Pons (tissue), 1 donor: ENCODE data around the gene SMAD7.

Source experiments
- DNase-seq: peaks from one replicate; pipeline ENCODE4 v3.0.0-alpha.2; 2016; ENCODE audit warnings: low spot score

Gene SMAD7

DNA sequence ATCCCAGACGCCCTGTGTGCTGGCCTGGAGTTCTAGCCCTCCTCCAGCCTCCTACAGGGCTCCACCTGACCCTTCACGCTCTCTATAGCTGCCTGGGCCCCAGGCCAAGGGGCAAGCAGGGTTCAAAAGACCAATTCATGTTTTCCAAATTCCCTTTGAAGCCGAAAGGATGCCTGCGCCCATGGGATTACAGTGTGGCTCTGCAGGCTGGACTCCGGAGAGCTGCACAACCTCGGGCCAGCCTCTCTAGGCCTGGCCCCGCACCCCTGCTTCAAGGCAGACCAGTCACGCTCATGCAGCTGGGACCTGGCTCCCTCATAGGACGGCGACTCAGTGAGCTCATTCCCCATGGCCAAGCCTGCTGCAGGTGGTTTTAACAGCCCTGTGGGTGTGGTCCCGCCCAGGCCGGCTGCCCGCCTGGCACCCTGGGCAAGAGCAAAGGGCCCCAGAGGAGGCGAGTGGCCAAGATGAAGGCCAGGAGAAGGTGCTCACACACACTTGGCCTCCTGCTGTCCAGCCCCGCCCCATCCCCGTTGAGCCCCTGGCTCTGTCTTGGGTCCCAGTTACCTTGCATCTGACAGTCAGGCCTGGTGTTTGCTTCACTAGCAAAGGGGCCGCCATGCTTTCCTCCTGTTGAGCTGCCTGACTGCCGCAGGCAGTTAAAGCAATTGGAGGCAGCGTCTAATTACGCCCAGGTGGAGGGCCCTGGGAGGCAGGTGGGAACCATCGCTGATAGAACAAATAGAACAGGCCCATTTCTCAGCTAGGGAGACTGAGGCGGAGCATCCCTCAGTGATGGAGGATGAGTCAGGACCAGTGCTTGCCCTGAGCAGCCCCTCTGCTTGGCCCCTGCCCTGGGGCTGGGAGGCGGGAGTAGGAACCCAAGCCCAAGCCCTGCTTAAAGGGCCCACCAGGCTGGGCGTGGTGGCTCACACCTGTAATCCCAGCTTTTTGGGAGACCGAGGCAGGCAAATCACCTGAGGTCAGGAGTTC lies 56.9 kb downstream of the SMAD7 start:
- no peak for DNase-seq

DNA sequence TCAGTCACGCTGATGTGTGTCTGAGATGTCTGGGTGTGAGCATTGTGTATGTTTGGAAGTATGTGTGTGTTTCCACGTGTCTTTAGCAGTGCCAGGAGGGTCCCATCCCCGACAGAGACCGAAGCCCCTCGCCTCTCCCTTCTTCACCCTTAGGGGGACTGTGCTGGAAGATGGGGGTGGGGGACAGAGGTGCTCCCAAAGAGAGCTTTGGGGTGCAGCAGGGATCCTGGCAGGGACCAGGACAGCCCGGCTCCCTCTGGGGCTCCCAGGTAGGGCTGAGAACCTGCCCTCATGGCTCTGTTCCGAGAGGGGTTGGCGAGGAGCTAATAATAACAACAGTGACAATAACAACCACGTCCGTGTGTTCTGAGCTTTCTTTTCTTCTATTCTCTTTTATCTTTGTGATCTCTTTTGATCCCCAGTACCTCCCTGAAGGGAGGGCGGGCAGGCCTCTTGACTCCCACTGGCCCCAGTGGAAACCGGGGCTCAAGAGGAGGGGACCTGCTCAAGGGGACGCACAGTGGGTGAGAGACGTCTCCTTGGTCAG lies 57.6 kb downstream of the SMAD7 start:
- DNase-seq = no peak

DNA sequence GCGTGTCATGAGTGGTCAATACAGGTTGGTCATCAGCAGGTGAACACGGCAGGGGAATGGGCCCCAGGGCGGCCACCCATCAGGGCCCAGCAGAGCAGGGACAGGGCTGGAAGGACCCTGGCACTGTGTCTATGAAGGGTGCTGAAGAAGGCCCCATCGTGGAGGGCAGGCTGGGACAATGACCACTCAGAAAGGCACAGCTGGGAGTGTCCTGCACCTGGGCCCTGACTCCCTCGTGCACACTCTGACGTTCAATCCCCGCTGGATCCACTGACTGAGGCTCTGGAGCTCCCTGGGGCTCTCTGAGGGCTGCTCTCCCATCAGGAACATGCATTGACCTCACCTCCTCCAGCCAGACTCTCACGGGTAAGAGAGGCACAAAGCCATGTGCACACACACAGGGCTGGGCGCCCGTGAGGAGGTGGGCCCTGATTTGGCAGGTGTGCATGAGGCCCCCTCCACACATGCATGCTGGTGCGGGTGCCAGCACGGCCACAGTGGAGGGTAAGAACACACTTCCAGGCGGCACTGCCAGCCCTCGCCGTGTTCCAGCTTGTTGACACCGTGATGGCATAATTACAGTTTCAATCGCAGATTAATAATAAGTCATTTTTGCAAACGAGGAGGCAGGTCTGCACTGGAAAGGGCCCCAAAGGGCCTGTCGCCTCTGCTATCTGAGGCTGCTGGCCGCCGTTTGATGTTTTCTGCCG lies 58.5 kb downstream of the SMAD7 start:
- no peak for DNase-seq

DNA sequence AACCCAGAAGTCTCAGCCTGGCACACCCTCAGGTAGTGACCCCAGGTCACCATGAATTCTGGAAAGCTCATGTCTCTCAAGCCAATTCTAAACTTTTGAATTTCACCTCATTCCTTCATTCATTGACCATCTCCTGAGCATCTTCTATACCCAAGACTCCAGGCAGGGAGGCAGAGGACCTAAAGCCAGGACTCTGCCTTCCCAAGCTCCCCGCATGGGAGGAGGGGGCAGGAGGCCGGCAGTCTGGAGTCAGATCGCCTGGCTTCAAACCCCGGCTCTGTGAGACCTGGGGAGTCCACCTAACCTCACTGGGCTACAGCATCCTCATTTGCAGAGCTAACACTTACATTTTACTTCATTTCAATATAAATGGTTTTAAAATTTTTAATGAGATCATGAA lies 59.0 kb downstream of the SMAD7 start:
- DNase-seq = no peak

DNA sequence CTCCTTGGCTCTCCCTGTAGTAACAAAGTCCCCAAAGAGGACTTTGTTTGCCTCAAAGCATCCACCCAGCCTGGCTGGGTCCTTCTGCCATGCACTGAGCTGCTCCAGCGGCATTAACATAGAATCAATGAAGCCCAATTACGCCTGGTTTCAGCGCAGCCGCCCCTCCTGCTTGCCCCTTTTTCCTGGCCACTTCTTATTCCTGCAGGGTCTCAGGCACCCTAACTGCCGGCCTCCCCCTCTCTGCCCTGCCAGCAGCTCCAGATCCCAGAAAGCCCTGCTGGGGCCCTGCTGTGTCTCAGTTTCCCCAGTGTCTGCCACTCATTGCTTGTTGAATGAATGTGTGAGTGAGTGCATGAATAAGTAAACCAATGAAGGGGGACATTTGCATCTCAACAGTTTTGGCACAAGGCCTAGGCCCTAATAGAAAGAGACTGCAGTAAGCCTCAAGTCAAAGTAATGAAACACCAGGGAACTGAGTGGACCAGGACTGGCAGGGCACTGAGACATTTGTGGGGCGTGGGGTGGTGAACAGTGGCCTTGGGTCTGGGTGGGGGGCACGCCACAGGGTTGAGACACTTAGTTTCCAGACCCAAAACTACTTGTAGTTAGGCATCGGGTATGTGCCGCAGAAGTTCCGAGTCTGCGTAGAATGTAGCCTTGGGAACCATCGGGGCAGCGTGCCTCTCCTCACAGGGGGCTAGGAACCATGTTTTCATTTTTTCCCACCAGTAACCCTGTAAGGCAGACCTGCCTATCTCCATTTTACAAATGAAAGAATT lies 60.6 kb downstream of the SMAD7 start:
- no peak for DNase-seq

DNA sequence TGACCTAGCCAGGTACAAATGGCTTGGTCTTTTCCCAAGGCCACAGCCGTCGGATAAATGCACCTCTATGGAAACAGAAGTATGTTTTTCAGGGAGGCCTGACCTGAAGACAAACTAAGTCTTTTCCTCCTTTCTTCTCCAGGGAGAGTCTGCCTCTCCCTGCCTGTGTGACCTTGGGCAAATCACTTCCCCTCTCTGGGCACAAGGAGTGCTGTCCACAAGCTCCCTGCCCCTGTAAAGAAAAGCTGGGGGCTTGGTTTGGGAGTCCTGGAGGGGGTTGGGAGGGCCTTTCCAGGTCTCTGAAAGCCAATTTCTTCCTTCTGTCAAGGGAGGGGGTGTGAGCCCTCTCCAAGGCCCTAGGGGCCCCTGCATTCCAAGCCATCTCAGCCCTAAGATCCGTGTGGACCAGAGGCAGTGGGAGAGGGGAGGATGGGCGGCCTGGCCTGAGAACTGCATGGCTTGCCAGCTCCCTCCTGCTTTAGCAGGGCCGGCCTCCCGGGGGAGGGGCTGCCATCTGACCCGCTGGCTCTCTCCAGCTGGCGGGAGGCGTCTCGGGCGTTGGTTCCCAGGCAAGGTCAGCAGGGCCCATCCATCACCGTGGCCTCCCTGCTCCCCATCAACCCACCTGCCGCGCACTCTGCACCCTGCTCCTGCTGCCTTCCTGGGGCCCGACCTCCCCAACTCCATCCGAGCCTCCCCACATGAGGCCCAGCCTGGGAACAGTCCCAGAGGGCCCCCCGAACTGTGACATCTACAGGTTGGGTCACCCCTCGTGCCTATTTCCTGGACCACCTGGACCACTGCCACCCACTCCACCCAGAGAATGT lies 61.4 kb downstream of the SMAD7 start:
- no peak for DNase-seq

DNA sequence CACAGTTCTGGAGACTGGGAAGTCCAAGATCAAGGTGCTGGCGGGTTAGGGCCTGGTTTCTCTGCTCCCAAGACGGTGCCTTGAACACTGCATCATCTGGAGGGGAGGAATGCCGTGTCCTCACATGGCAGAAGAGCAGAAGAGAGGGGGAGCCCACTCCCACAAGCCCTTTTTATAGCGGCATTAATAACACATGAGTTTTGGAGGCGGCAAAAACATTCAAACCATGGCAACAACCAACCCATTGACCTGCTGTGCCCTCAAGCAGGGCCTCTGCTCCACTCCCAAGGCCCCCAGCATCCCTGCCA lies 62.0 kb downstream of the SMAD7 start:
- DNase-seq = no peak

DNA sequence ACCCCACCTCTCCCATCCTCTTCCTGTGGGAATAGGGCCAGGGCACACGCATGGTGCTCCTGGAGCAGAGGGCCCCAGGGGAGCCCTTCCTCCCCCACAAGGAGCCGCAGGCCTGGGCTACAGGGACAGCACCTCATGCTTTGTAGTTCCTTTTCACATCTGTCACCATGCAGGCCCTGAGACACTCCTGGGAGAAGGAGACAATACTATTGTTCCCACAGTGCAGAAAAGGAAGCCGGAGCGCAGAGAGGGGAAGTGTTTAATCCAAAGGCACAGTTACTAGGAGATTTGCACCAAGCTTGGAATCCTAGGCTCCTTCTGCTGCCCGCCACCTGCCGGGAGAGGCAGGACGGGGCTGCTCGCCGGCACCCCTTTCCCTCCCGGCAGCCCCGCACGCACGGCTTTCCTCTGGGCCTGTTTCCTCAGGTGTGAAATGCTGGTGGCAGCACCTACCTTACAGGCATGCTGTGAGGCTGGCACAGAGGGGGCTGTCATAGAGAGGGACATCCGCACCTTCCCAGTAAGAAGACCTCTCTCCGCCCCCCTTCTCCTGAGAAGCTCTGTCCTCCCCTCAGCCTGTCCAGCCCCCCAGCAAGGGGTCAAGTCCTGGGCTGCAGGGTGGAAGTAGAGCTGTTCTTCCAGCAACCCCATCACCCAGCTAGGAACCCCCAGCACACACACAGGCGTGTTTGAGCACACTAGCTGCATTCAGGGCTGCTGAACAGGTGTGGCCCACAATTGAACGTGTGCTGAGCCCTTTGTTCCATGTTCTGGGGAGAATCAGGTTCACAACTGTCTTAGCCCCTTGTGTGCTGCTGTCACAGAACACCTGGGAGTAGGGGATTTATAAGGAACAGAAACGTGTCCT lies 62.6 kb downstream of the SMAD7 start:
- DNase-seq = no peak

DNA sequence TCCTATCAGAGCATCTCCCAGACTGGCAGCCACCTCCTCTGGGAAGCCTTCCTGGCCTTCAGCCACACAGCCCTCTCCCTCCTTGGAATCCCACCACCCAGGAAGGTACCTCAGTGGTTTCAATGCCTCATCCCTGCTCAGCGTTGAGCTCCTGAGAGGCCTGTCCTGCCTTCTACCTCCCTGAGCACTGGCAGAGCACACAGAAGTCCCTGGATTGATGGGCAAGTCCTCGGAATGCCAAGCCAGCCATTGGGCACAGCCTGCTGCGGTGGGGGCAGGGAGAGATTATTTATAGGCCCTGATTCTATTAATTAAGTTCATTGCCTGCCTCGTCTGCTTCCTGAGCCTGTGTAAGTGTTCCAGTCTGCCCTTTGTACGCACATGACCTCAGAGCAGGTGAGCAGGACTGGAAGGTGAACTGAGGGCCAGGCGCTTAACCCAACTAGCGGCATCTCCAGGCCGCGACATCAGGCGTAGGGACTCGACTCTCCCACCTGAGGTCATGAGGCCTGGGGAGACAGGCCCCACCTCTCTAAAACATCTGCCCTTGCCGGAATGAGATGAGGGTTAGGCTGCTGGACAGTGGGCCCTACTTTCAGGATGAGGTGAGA lies 63.4 kb downstream of the SMAD7 start:
- DNase-seq = no peak

DNA sequence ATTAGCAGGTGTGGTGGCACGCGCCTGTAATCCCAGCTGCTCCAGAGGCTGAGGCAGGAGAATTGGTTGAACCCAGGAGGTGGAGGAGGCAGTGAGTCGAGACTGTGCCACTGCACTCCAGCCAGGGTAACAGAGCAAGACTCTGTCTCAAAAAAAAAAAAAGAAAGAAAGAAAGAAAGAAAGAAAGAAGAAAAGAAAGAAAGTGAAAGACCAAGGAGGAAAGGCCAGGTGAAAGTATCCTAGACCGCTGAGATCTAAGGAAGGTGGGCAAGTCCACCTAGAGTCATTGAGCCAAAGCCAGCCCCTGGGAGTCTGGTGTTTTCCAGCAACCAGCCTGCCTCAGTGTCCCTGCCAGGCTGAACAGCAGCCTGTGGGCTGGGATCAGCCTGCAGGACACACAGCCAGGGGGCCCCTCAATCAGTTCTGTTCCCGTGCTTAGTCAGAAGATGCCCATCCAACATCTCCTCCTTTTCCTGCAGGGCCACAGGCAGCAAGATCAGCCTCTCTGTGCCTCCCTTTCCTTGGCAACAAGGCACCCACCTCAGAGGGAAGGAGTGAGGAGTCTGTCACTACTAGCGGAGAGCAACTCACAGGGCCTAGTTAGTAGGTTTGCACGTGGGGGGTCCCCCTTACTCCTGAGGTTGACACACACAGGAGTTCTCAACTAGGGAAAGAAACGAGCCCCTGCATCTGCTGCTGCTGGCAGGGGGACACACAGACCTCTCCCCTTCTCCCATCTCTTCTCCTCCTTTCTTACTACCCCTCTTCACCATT lies 64.1 kb downstream of the SMAD7 start:
- DNase-seq = no peak

DNA sequence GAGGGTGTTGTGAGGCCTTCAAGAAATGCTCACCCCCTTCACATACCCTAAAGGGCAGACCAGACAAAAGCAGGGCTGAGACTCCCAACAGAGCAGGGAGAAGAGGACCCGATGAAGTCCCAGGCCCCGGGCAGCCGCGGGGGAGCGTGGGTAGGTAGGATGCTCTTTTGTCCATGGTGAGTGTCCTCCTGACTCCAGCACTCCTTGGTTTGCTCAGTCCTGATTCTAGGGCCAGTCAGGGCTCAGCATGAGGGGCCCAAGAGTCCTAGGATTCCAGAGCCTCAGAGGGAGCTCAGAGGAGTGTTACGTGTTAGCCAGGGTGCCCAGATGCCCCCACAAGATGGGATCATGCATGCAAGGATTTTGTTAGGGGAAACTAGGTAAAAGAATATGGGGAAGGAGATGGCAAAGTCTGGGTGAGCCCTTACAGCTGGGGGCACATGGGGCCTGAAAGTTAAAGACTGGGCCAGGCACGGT lies 64.8 kb downstream of the SMAD7 start:
- no peak for DNase-seq

DNA sequence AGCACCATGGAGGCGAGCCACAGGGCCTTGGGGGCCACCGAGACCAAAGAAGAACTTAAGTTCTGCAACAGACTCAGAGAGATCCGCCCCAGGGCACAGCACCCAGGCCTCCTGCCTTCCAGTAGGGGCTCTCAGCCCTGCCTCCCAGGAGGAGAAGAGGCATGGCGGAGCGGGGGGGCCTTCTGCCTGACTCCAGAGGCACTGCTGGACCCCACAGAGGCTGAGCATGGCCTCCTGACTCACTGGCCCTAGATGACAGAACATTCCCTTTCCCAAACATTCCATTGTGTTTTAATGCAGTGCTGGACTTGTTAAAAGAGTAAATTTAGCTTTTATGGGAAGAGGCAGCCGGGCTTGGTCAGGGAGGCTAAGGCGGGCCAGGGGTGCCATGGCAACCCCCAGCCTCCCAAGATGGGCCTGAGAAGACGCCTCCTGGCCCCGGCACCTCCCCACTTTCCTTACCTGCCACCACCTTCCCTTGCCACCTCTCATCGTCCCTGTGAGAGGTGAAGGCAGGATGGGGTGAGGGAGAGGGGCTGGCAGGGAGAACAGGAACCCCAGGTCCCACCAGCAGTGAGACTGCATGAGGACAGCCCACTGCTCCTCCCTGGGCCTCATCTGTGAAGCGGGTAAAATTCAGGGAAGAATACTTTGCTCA lies 65.4 kb downstream of the SMAD7 start:
- DNase-seq = no peak

DNA sequence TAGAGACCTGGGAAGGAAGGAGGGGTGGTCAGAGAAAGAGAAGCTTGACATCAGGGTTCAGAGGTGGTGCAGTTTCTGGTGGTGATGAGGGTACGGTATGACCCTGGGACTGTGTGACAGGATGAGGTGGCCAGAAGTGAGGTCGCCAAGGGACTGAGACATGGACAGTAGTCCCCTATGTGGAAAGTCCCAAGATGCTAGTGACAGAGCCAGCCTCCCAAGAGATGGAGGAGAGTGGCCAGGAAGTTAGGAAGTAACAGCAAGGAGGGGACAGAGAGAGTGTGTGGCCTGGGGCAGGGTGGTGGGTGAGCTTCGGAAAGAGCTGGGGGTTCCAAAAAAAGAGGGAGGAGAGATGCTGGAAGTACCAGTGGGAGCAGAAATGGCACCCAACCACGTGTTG lies 66.0 kb downstream of the SMAD7 start:
- DNase-seq = no peak

DNA sequence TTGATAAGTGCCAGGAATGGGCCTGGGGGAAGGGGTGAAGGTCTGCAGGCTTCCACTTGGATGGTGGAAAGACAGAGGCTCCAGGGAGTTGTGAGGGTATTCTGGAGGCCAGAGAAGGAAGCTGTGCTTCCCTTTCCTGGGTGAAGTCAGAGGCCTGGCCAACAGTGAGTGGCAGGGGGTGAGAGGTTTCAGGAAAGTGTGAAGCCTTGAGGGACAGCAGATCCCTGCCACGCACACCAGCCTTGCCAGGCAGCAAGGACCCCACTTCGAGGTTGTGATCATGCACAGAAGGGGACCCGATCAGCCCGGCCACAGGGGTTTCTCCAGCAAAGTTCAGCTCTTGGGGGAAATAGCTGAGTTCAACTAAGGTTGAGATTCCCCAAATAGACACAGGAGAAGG lies 66.5 kb downstream of the SMAD7 start:
- DNase-seq = no peak

DNA sequence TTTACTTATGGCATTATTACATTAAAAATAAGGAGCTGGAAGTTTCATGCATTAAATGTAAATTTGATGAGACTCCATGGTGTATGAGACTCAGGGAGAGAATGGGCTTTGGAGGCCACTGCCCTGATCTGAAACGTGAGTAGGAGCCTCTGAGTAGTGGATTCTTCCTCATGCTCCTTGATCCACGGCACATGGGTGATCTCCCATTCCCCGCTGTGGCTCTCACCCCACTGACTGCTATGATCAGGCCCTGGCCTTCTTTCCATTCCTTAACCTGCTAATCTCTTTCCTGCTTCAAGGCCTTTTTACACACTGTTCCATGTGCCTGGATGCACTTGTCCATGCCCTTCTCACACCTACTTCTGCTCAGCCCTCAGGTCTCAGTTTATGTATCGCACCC lies 68.4 kb downstream of the SMAD7 start:
- DNase-seq = no peak

DNA sequence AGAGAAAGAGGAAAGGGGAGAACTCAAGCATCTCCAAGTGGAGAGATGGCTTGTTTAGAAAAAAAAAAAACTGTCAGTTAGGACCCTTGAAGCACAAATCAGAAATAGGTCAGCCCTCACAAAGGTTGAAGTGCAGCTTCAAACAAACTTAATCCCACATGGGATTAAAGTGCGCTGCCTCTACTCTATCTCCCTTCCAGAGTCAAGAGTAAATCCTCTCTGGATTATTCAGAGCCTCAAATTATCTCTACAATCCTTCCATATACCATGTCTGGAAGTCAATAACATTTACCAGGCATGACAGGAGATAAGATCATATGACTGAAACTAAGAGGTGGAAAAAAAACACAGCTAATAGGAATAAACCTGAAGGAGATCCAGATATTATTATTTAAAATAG lies 69.8 kb downstream of the SMAD7 start:
- no peak for DNase-seq

DNA sequence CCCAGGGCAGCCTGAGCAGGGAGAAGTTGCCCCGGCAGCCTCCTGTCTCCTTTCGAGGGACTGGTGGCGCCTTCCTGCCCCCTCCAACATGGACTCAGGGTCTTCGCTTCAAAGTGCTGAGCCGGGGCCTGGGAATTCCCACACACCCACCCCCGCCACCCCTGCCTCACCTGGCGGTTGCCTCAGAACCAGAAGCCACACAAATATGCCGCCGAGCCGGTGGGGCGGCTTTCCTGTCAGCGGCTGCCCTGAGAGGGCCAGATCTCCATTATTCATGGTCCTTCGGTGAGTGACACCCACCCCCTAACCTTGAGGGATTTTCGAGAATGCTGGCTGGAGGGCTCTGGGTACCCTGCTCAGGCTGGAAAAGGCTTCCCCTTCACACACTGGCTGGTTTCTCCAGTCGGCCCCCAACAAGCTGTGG lies 71.7 kb downstream of the SMAD7 start:
- DNase-seq = no peak

DNA sequence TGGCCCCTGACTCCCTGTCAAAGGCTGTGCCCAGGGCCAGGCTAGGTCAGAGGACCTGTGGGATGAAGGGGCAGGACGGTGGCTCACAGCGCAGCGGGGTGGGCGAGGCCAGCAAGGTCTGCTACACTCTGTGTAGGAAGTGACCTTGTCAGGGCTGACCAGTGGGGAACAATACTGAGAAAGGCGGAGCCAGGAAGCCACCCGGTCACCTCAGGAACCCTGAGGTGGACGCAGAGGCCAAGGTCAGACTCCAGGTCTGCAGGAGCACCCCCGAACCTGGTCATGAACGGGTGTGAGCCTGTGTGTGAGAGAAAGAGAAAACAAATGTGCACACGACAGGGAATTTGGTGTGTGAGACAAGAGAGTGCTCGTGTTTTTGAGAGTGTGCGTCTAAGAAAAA lies 72.3 kb downstream of the SMAD7 start:
- DNase-seq = no peak

DNA sequence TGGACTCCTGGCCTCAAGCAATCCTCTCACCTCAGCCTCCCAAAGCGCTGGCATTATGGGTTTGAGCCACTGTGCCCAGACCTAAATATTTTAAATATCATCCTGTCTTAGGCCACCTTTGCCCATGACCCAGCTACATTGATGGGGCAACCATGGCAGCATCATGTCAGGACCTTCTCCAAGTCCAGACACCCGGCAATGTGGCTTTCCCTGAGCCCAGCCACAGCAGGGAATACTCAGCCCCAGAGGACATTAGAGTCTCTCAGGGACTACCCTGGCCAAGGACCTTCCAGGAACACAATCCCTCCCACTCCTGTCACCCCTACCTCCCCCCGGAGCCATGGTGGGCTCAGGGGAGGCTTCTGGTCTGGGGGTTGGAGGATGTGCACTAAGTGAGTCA lies 72.8 kb downstream of the SMAD7 start:
- DNase-seq = no peak
